Fibroblast of peridontal ligament (primary cell): ENCODE results near the gene DNAAF9.
A peak's percentile ranks its signal among the peaks of the same experiment; 100 is the strongest.

Experiments used
- DNase-seq: peaks from one replicate; pipeline ENCODE4 v3.0.0-alpha.2; 2010; ENCODE audit errors: extremely low read depth

The DNAAF9 gene

GRCh38 chr20:3412600-3413392, 5.3 kb upstream of the DNAAF9 start:
- no peak for DNase-seq

GRCh38 chr20:3410464-3410863, 3.0 kb upstream of the DNAAF9 start:
- no peak for DNase-seq

GRCh38 chr20:3409417-3409816, 1.9 kb upstream of the DNAAF9 start:
- DNase-seq: no peak

- peak; percentile 42 for DNase-seq
Observed at GRCh38 chr20:3407771-3408637, 535 bp upstream of the DNAAF9 start.

GRCh38 chr20:3406481-3407039, 909 bp downstream of the DNAAF9 start:
- DNase-seq: peak; percentile 3

- peak; percentile 15 for DNase-seq
Observed at GRCh38 chr20:3405696-3406358, 1.6 kb downstream of the DNAAF9 start.

- DNase-seq: no peak
Observed at GRCh38 chr20:3405139-3405538, 2.3 kb downstream of the DNAAF9 start.

- DNase-seq: no peak
Observed at GRCh38 chr20:3404402-3404801, 3.1 kb downstream of the DNAAF9 start.

- DNase-seq: no peak
Observed at GRCh38 chr20:3403741-3404140, 3.7 kb downstream of the DNAAF9 start.

- DNase-seq: no peak
Observed at GRCh38 chr20:3402453-3402852, 5.0 kb downstream of the DNAAF9 start.

- DNase-seq: no peak
Observed at GRCh38 chr20:3400260-3401155, 7.0 kb downstream of the DNAAF9 start.

- DNase-seq: peak; percentile 44
Observed at GRCh38 chr20:3398681-3399252, 8.7 kb downstream of the DNAAF9 start.

GRCh38 chr20:3396492-3396891, 11.0 kb downstream of the DNAAF9 start:
- DNase-seq: no peak

- DNase-seq: no peak
Observed at GRCh38 chr20:3392756-3393155, 14.7 kb downstream of the DNAAF9 start.

- peak; percentile 8 for DNase-seq
Observed at GRCh38 chr20:3390759-3391425, 16.6 kb downstream of the DNAAF9 start.

GRCh38 chr20:3383878-3384495, 23.5 kb downstream of the DNAAF9 start:
- DNase-seq: no peak

GRCh38 chr20:3382836-3383235, 24.6 kb downstream of the DNAAF9 start:
- no peak for DNase-seq

GRCh38 chr20:3380228-3381070, 27.0 kb downstream of the DNAAF9 start:
- DNase-seq: no peak

- DNase-seq: no peak
Observed at GRCh38 chr20:3378138-3378537, 29.3 kb downstream of the DNAAF9 start.
